ENCODE results near the gene EPC2. TPM values are rescaled to one million over a fixed set of nuclear protein-coding genes. Genes with fewer than 3 reads are reported as not detected.

The EPC2 gene
- total and polyA plus RNA-seq, 2 experiments from 2014 or later = 6.3 to 27.0 TPM

- Histone ChIP-seq H3K36me3 (ENCODE audit: insufficient read depth) (no peaks in the 10 kb centered on the region), H3F3A (replicated peaks; ENCODE audit: low read depth) (no peaks in the 10 kb centered on the region), H3K4me3 (no peak overlapping the region), H4K20me1 (replicated peaks; ENCODE audit: insufficient read depth) (no peaks in the 10 kb centered on the region), H3K4me2 (peak overlapping the region; percentile 40), H3K79me2 (replicated peaks; ENCODE audit: insufficient read depth) (no peaks in the 10 kb centered on the region), H2AFZ (peak overlapping the region; percentile 8; the same call in 1 of the 2 replicates), H3K4me1 (ENCODE audit: insufficient read depth) (peaks cover 28% of the 10 kb centered on the region), H3K27me3 (ENCODE audit: insufficient read depth) (no peaks in the 10 kb centered on the region), H3K9me2 (ENCODE audit: insufficient read depth) (0 out of 2 replicates have a peak, but pooled peaks cover 8% of the 10 kb centered on the region), H3K27ac (ENCODE audit: low read depth) (peak overlapping the region; percentile 85)
- TF ChIP-seq ZNF114 (CRISPR knock-in tag; IDR thresholded peaks at IDR 0.05) (no peak), ETS1 (IDR thresholded peaks at IDR 0.05) (no peak), REST (IDR thresholded peaks at IDR 0.05; ENCODE audit: unreplicated experiment) (no peak), CTCF (conservative IDR thresholded peaks at IDR 0.05; ENCODE audit: low read depth in 2 of 2) (no peak), ZNF462 (CRISPR knock-in tag; IDR thresholded peaks at IDR 0.05) (no peak), JUNB (IDR thresholded peaks at IDR 0.05; ENCODE audit: unreplicated experiment) (no peak), ZNF331 (CRISPR knock-in tag; IDR thresholded peaks at IDR 0.05; ENCODE audit: low read depth) (no peak), CREB1 (CRISPR knock-in tag; IDR thresholded peaks at IDR 0.05; ENCODE audit: low read depth) (no peak), POLR2AphosphoS5 (IDR thresholded peaks at IDR 0.05; ENCODE audit: low read depth) (no peak), NANOG (IDR thresholded peaks at IDR 0.05; ENCODE audit: borderline replicate concordance) (no peak), EZH2 (IDR thresholded peaks at IDR 0.05; ENCODE audit: low read depth, unreplicated experiment) (no peak), EZH2phosphoT487 (IDR thresholded peaks at IDR 0.05; ENCODE audit: unreplicated experiment) (no peak), STAT1 (IDR thresholded peaks at IDR 0.05; ENCODE audit: unreplicated experiment) (no peak)
- Mint-ChIP-seq H3K4me3 (no peak overlapping the region; the same call in 2 of the 3 replicates), H3K4me1 (peaks cover 25% of the 10 kb centered on the region), H3K36me3 (ENCODE audit: low read depth) (no peaks in the 10 kb centered on the region), H3K9me3 (no peaks in the 10 kb centered on the region), H3K27ac (peak overlapping the region; percentile 93), H3K27me3 (ENCODE audit: insufficient read depth, low read depth, poor library complexity) (no peaks in the 10 kb centered on the region)
- no peak; the same call in 2 of the 3 replicates for ATAC-seq
- DNase-seq (ENCODE audit: low spot score) = peak; percentile 55
These were observed 30.1 kb upstream of the EPC2 start for GRCh38 chr2:148614322-148615049.

Measured in GM23338 (cell line).